ENCODE measurements around the gene CEP78.
"Not testable (repeated sequence)": the region's sequence is repeated elsewhere in the genome, so short reads cannot be mapped to it uniquely, and the experiment has no call there.

Gene CEP78

GRCh38 chr9:78248635-78249034, 12.8 kb downstream of the CEP78 start:
- H3K27me3 Mint-ChIP-seq (ENCODE audit: low read depth), result no peaks in the 10 kb centered on the region
- no peak overlapping the region for H3K4me3 Mint-ChIP-seq
- H3K9me3 Mint-ChIP-seq, result no peaks in the 10 kb centered on the region
- peaks cover 4% of the 10 kb centered on the region for H3K4me1 Mint-ChIP-seq (ENCODE audit: low read depth)
- H3K36me3 Mint-ChIP-seq (ENCODE audit: low read depth), result peaks cover 36% of the 10 kb centered on the region
- H3K27ac Mint-ChIP-seq, result no peak overlapping the region

- Mint-ChIP-seq H3K9me3 (no peaks in the 10 kb centered on the region), H3K27ac (no peak overlapping the region), H3K4me1 (ENCODE audit: low read depth) (peaks cover 4% of the 10 kb centered on the region), H3K4me3 (no peak overlapping the region), H3K27me3 (ENCODE audit: low read depth) (no peaks in the 10 kb centered on the region), H3K36me3 (ENCODE audit: low read depth) (peaks cover 33% of the 10 kb centered on the region)
These were observed 13.7 kb downstream of the CEP78 start for GRCh38 chr9:78249542-78249941.

GRCh38 chr9:78252616-78253015, 16.7 kb downstream of the CEP78 start:
- H3K9me3 Mint-ChIP-seq, result no peaks in the 10 kb centered on the region
- H3K36me3 Mint-ChIP-seq (ENCODE audit: low read depth), result peaks cover 25% of the 10 kb centered on the region
- no peaks in the 10 kb centered on the region for H3K27me3 Mint-ChIP-seq (ENCODE audit: low read depth)
- H3K4me3 Mint-ChIP-seq, result no peak overlapping the region
- peaks cover 6% of the 10 kb centered on the region for H3K4me1 Mint-ChIP-seq (ENCODE audit: low read depth)
- H3K27ac Mint-ChIP-seq, result no peak overlapping the region

GRCh38 chr9:78253285-78253684, 17.4 kb downstream of the CEP78 start:
- Mint-ChIP-seq H3K4me1 (ENCODE audit: low read depth) (peaks cover 6% of the 10 kb centered on the region), H3K36me3 (ENCODE audit: low read depth) (peaks cover 25% of the 10 kb centered on the region), H3K27me3 (ENCODE audit: low read depth) (no peaks in the 10 kb centered on the region)

GRCh38 chr9:78261403-78262001, 25.6 kb downstream of the CEP78 start:
- Mint-ChIP-seq H3K27ac (no peak overlapping the region), H3K27me3 (ENCODE audit: low read depth) (no peaks in the 10 kb centered on the region), H3K4me3 (no peak overlapping the region), H3K4me1 (ENCODE audit: low read depth) (peaks cover 2% of the 10 kb centered on the region), H3K9me3 (no peaks in the 10 kb centered on the region), H3K36me3 (ENCODE audit: low read depth) (peaks cover 13% of the 10 kb centered on the region)

More at GRCh38 chr9:78253285-78253684, 17.4 kb downstream of the CEP78 start:
- Mint-ChIP-seq H3K9me3 (no peaks in the 10 kb centered on the region), H3K4me3 (no peak overlapping the region), H3K27ac (no peak overlapping the region)

- H3K9me3 Mint-ChIP-seq, result no peaks in the 10 kb centered on the region
- H3K27me3 Mint-ChIP-seq (ENCODE audit: low read depth), result no peaks in the 10 kb centered on the region
- H3K36me3 Mint-ChIP-seq (ENCODE audit: low read depth), result peaks cover 13% of the 10 kb centered on the region
- no peak overlapping the region for H3K27ac Mint-ChIP-seq
- H3K4me3 Mint-ChIP-seq, result no peak overlapping the region
- no peaks in the 10 kb centered on the region for H3K4me1 Mint-ChIP-seq (ENCODE audit: low read depth)
These were observed 26.8 kb downstream of the CEP78 start for GRCh38 chr9:78262655-78263054.

- Mint-ChIP-seq H3K4me3 (no peak overlapping the region), H3K36me3 (ENCODE audit: low read depth) (peaks cover 28% of the 10 kb centered on the region), H3K27me3 (ENCODE audit: low read depth) (no peaks in the 10 kb centered on the region), H3K4me1 (ENCODE audit: low read depth) (no peaks in the 10 kb centered on the region), H3K27ac (no peak overlapping the region), H3K9me3 (no peaks in the 10 kb centered on the region)
These were observed 32.0 kb downstream of the CEP78 start for GRCh38 chr9:78267889-78268288.

- H3K27ac Mint-ChIP-seq, result no peak overlapping the region
- H3K36me3 Mint-ChIP-seq (ENCODE audit: low read depth), result peaks cover 28% of the 10 kb centered on the region
- no peaks in the 10 kb centered on the region for H3K9me3 Mint-ChIP-seq
- H3K27me3 Mint-ChIP-seq (ENCODE audit: low read depth), result no peaks in the 10 kb centered on the region
- no peaks in the 10 kb centered on the region for H3K4me1 Mint-ChIP-seq (ENCODE audit: low read depth)
- H3K4me3 Mint-ChIP-seq, result no peak overlapping the region
These were observed 33.9 kb downstream of the CEP78 start for GRCh38 chr9:78269784-78270183.

- Mint-ChIP-seq H3K9me3 (no peaks in the 10 kb centered on the region), H3K36me3 (ENCODE audit: low read depth) (peaks cover 21% of the 10 kb centered on the region), H3K4me1 (ENCODE audit: low read depth) (no peaks in the 10 kb centered on the region), H3K27me3 (ENCODE audit: low read depth) (no peaks in the 10 kb centered on the region), H3K4me3 (no peak overlapping the region), H3K27ac (no peak overlapping the region)
These were observed 36.4 kb downstream of the CEP78 start for GRCh38 chr9:78272307-78272706.

GRCh38 chr9:78273761-78274160, 37.9 kb downstream of the CEP78 start:
- Mint-ChIP-seq H3K36me3 (ENCODE audit: low read depth) (peaks cover 13% of the 10 kb centered on the region), H3K4me3 (no peak overlapping the region), H3K4me1 (ENCODE audit: low read depth) (no peaks in the 10 kb centered on the region), H3K27me3 (ENCODE audit: low read depth) (no peaks in the 10 kb centered on the region), H3K9me3 (no peaks in the 10 kb centered on the region), H3K27ac (no peak overlapping the region)

- Mint-ChIP-seq H3K4me3 (no peak overlapping the region), H3K9me3 (no peaks in the 10 kb centered on the region), H3K27ac (no peak overlapping the region), H3K4me1 (ENCODE audit: low read depth) (no peaks in the 10 kb centered on the region), H3K36me3 (ENCODE audit: low read depth) (peaks cover 1% of the 10 kb centered on the region), H3K27me3 (ENCODE audit: low read depth) (no peaks in the 10 kb centered on the region)
These were observed 42.4 kb downstream of the CEP78 start for GRCh38 chr9:78278177-78278777.

GRCh38 chr9:78278801-78279200, 42.9 kb downstream of the CEP78 start:
- H3K36me3 Mint-ChIP-seq (ENCODE audit: low read depth), result peaks cover 4% of the 10 kb centered on the region
- H3K4me3 Mint-ChIP-seq, result no peak overlapping the region
- H3K4me1 Mint-ChIP-seq (ENCODE audit: low read depth), result no peaks in the 10 kb centered on the region
- peaks cover 1% of the 10 kb centered on the region for H3K9me3 Mint-ChIP-seq
- no peak overlapping the region for H3K27ac Mint-ChIP-seq
- H3K27me3 Mint-ChIP-seq (ENCODE audit: low read depth), result no peaks in the 10 kb centered on the region

GRCh38 chr9:78280982-78281668, 45.2 kb downstream of the CEP78 start:
- Mint-ChIP-seq H3K27me3 (ENCODE audit: low read depth) (peaks cover 5% of the 10 kb centered on the region), H3K9me3 (peaks cover 2% of the 10 kb centered on the region), H3K4me1 (ENCODE audit: low read depth) (no peaks in the 10 kb centered on the region), H3K4me3 (no peak overlapping the region), H3K27ac (no peak overlapping the region), H3K36me3 (ENCODE audit: low read depth) (peaks cover 6% of the 10 kb centered on the region)

GRCh38 chr9:78284181-78284580, 48.3 kb downstream of the CEP78 start:
- not testable (repeated sequence) for H3K4me1 Mint-ChIP-seq (ENCODE audit: low read depth); H3K36me3 Mint-ChIP-seq (ENCODE audit: low read depth); H3K4me3 Mint-ChIP-seq; H3K27ac Mint-ChIP-seq; H3K9me3 Mint-ChIP-seq
- peaks cover 10% of the 10 kb centered on the region for H3K27me3 Mint-ChIP-seq (ENCODE audit: low read depth)

- Mint-ChIP-seq H3K27ac (no peak overlapping the region), H3K4me1 (ENCODE audit: low read depth) (no peaks in the 10 kb centered on the region), H3K4me3 (no peak overlapping the region), H3K9me3 (peaks cover 2% of the 10 kb centered on the region), H3K36me3 (ENCODE audit: low read depth) (peaks cover 6% of the 10 kb centered on the region), H3K27me3 (ENCODE audit: low read depth) (peaks cover 10% of the 10 kb centered on the region)
These were observed 50.2 kb downstream of the CEP78 start for GRCh38 chr9:78286125-78286524.
